ENCODE measurements around the gene BCL2. TPM values are rescaled to one million over a fixed set of nuclear protein-coding genes. Genes with fewer than 3 reads are reported as not detected.
A peak's percentile ranks its signal among the peaks of the same experiment; 100 is the strongest.

Gene BCL2
- total RNA-seq, 4 donors from 2014 or later: 16.2 to 54.5 (median 20.7) TPM

GRCh38 chr18:63311118-63312018 lies 8.2 kb downstream of the BCL2 start:
- Histone ChIP-seq H3K27me3 (no peaks in the 10 kb centered on the region), H3K4me1 (peaks cover 0 to 24% (median 3%) of the 10 kb centered on the region in 4 donors), H3K36me3 (no peaks in the 10 kb centered on the region)

GRCh38 chr18:63309422-63309821 lies 10.1 kb downstream of the BCL2 start:
- H3K27me3 ChIP-seq: no peaks in the 10 kb centered on the region
- TF ChIP-seq CTCF (IDR thresholded peaks at IDR 0.05) (no peak), POLR2A (IDR thresholded peaks at IDR 0.05) (no peak)
- H3K27ac ChIP-seq: peak overlapping the region in 1 of 4 donors; percentile 48
- peak in 2 of 3 donors; percentile 52 to 67 for DNase-seq
- H3K4me3 ChIP-seq: no peak overlapping the region
- H3K36me3 ChIP-seq: no peaks in the 10 kb centered on the region
- H3K4me1 ChIP-seq: peaks cover 0 to 6% (median 2%) of the 10 kb centered on the region in 4 donors
- no peaks in the 10 kb centered on the region for H3K9me3 ChIP-seq

More at GRCh38 chr18:63311118-63312018, 8.2 kb downstream of the BCL2 start:
- Histone ChIP-seq H3K9me3 (no peaks in the 10 kb centered on the region), H3K4me3 (no peak overlapping the region), H3K27ac (peak overlapping the region in 1 of 4 donors; percentile 93)
- no peak for TF ChIP-seq POLR2A (IDR thresholded peaks at IDR 0.05)
- TF ChIP-seq CTCF (IDR thresholded peaks at IDR 0.05): no peak
- no peak for DNase-seq

DNA sequence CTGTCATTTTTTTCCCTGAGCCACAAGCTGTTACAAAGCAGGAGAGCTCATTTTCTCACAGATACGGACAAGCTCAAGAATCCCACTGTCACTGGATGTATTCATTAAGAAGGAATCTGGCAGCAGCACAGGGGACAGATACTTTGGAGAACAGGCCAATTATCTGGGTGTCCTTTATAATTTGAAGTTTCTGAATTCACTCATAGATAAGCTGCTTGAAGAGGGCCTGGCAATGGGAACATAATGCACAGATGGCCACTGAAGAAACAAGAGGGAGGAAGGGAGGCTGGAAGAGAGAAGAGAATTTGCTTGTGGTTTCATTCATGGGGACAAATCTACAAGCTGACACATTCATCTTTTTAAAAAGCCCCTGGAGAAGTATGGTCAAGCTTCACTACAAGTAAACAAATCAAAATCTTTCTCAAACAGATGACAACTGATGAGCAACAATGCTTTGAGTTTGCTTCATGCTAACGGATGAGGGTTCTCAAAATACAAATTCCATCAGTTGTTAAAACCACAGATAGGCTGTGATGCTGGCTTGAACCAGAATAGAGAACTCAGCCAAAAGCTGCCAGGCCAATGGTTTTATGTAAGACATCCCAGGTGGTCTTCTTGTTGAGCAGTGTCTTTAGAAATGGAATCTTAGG lies 11.9 kb downstream of the BCL2 start:
- no peak for TF ChIP-seq CTCF (IDR thresholded peaks at IDR 0.05)
- no peak for TF ChIP-seq POLR2A (IDR thresholded peaks at IDR 0.05)
- no peak for DNase-seq

DNA sequence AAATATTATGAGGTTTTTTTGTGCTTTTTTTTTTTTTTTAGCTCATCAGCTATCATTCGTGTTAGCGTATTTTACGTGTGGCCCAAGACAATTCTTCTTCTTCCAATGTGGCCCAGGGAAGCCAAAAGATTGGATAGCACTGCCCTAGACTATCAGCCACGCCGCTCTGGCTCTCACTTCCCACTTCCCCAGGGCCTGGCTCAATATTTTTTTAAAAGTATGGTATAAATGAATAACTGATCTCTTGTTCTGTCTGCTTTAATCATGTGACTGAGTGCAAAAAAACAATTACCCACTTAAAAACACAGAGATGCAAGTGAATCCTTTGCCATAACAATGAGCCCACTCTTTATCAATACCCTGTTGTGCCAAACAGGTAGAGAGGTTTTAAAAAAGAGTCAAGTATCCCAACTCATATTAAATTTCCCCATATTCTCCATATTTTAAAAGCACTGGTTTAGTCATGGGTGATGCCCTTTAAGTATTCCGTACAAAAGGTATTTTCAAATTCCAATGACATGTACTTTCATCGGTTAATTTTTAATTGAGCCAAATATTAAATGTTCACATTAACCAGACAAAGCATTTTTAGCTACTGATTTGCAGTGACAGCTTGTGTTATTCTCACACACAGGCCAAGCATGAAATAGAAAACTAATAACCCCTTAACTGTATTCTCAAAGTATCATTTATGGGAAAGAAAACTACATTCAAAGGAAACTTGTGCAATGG lies 12.6 kb downstream of the BCL2 start:
- no peak overlapping the region for H3K27ac ChIP-seq
- no peak overlapping the region for H3K4me3 ChIP-seq
- TF ChIP-seq POLR2A (IDR thresholded peaks at IDR 0.05) (no peak), CTCF (IDR thresholded peaks at IDR 0.05) (no peak)

More for the DNA sequence above, 11.9 kb downstream of the BCL2 start:
- H3K27ac ChIP-seq: peak overlapping the region in 1 of 4 donors; percentile 28
- H3K9me3 ChIP-seq: no peaks in the 10 kb centered on the region
- no peak overlapping the region for H3K4me3 ChIP-seq
- H3K36me3 ChIP-seq: no peaks in the 10 kb centered on the region
- H3K27me3 ChIP-seq: no peaks in the 10 kb centered on the region
- peaks cover 0 to 15% (median 2%) of the 10 kb centered on the region in 4 donors for H3K4me1 ChIP-seq

GRCh38 chr18:63306249-63306648 lies 13.3 kb downstream of the BCL2 start:
- Histone ChIP-seq H3K36me3 (no peaks in the 10 kb centered on the region), H3K27me3 (no peaks in the 10 kb centered on the region), H3K27ac (no peak overlapping the region), H3K4me1 (peaks cover 0 to 10% (median 2%) of the 10 kb centered on the region in 4 donors), H3K4me3 (no peak overlapping the region), H3K9me3 (no peaks in the 10 kb centered on the region)
- TF ChIP-seq CTCF (IDR thresholded peaks at IDR 0.05) (no peak), POLR2A (IDR thresholded peaks at IDR 0.05) (no peak)
- no peak for DNase-seq

More for the DNA sequence above, 12.6 kb downstream of the BCL2 start:
- H3K27me3 ChIP-seq: no peaks in the 10 kb centered on the region
- no peaks in the 10 kb centered on the region for H3K9me3 ChIP-seq
- no peak for DNase-seq
- H3K36me3 ChIP-seq: no peaks in the 10 kb centered on the region
- peaks cover 0 to 12% (median 2%) of the 10 kb centered on the region in 4 donors for H3K4me1 ChIP-seq

Measured in Peyer's patch (tissue), 4 donors.